Measurements from ENCODE around the gene WNT8B.

The WNT8B gene

DNA sequence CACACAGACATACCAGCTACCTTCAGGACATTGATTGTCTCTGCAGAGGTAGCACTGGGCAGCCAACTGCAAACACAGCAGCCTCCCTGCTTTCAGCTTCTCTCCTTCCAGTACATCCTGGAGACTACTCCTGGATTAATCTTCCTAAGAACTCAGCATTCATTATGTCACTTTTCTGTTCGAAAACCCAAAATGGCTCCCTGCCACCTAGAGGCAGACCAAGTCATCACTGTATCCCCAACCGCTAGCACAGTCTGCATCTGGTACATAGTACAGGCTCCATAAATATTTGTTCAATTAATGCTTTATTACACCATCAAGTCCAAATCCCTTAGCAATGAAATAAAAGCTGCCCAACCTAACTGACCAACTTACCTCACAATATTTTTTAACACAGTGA, 61.8 kb downstream of the WNT8B start:
- TF ChIP-seq, protein P1, sequence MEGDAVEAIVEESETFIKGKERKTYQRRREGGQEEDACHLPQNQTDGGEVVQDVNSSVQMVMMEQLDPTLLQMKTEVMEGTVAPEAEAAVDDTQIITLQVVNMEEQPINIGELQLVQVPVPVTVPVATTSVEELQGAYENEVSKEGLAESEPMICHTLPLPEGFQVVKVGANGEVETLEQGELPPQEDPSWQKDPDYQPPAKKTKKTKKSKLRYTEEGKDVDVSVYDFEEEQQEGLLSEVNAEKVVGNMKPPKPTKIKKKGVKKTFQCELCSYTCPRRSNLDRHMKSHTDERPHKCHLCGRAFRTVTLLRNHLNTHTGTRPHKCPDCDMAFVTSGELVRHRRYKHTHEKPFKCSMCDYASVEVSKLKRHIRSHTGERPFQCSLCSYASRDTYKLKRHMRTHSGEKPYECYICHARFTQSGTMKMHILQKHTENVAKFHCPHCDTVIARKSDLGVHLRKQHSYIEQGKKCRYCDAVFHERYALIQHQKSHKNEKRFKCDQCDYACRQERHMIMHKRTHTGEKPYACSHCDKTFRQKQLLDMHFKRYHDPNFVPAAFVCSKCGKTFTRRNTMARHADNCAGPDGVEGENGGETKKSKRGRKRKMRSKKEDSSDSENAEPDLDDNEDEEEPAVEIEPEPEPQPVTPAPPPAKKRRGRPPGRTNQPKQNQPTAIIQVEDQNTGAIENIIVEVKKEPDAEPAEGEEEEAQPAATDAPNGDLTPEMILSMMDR (conservative IDR thresholded peaks at IDR 0.05; ENCODE audit: low read depth, low read length): no peak
- H3K4me3 ChIP-seq (ENCODE audit: low read length): no peak overlapping the region
- no peak for DNase-seq (ENCODE audit: low read depth)

DNA sequence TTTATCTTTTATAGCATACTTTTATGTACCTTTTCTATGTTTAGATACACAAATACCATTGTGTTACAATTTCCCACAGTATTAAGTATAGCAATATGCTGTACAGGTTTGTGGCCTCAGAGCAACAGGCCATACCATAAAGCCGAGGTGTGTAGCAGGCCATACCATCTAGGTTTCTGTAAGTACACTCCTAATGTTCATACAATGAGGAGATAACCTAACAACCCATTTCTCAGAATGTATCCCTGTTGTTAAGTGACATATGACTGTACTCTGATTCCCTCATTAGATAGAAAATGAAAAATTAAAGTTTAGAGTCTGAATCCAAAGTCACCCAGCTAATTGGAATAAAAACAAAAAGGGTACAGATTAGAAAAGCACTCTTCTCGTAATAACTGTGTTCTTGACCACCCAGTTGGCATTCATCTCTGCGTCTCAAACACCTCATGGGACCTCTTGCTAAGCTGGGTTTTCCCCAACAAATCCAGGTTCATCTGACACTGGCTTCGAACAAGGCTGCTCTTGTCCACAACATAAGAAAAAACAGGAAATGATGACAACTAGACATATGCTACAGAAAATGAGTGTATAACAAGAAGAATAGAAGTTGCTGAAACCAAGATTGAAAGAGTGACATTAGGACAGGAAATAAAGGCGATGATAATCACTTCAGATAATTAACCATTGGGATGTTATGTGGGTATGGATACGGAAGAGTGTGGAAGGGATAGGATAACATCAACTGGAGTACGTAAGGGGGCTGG, 65.5 kb downstream of the WNT8B start:
- peak overlapping the region; percentile 96 for H3K4me3 ChIP-seq (ENCODE audit: low read length)
- TF ChIP-seq, protein P1 (conservative IDR thresholded peaks at IDR 0.05; ENCODE audit: low read depth, low read length): no peak
- no peak for DNase-seq (ENCODE audit: low read depth)

DNA sequence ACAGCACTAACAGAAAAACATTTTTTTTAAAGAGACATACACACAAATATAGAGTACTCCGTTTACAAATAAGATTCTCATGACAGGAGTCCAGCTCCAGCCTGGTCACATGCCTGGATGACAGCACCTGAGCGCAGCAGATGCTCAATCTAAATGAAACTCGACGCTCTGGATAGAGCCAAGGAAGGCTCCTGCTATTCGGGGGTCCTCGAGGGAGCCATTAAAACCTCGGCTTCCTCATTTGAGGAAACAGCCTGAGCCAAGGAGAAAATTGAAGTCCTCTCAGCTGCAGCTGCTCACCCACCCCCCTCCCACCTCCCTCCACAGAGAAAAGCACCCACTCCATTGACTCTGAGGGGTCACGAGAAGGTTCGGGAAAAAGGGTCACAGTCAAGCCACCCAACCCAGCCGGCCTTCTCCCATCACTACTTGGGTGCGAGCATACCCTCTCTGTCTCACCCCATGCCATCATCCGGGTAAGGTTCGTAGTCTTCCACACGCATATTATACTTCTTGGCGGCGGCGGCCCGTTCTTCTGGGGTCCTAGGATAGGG, 66.2 kb downstream of the WNT8B start:
- no peak for DNase-seq (ENCODE audit: low read depth)
- H3K4me3 ChIP-seq (ENCODE audit: low read length): peak overlapping the region; percentile 96
- TF ChIP-seq, protein P1 (conservative IDR thresholded peaks at IDR 0.05; ENCODE audit: low read depth, low read length): no peak

DNA sequence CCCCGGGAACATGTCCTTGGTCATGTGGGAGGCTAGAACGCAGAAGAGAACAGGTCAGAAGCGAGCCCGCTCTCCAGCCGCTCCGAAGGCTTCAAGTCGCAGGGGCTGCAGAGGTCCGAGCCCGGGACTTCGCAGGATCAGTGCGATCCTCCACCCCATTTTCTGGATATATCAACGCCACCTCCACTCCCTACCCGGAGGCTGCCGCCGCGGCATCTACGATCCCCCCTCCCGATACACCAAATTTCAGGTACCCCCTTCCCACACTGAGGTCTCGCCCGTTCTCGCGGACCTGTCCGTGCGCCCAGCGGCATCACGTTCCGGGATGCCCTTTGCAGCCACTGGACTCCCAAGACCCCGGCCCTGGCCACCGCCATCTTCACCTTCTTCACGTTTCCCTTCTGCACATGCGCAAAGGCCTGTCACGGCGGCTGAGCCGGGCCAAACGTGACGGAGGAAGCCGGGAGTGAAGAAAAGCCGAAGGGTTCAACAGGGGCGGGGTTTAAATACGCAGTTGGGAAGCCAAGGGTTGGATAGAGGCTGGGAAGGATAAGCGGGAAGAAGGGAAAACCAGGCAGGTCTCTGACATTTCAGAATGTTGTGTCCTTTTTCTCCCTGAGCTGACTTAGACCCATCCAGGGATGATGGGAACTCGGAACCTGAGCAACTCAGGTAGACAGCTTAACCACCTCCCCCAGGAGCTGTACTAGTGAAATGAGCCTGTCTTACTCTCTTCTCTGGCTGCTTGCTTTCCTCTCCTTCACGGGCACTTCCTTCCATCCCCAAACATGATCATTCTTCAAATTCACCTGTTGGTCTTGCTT, 66.9 kb downstream of the WNT8B start, which contains the start of gene NDUFB8:
NDUFB8 (minus strand) TSS at position 397 of the 824 bp plus-strand sequence; CDS start at position 377, 20 bp downstream.
- peak within 1 kb of the TSS; percentile 96 for H3K4me3 ChIP-seq (ENCODE audit: low read length)
- TF ChIP-seq, protein P1 (conservative IDR thresholded peaks at IDR 0.05; ENCODE audit: low read depth, low read length): no peak
- DNase-seq (ENCODE audit: low read depth): no peak

DNA sequence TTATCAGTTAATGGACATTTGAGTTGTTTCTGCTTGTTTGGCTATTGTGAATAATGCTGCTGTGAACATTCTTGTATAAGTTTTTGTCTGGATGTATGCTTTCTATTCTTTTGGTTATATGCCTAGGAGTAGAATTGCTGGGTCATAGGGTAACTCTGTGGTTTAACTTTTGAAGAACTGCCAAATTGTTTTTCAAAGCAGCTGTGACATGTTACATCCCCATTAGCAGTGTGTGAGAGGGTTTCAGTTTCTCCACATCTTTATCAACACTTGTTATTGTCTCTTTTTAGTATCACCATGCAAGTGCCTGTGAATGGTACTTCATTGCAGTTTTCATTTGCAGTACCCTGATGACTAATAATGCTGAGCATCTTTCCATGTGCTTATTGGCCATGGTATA, 69.0 kb downstream of the WNT8B start:
- TF ChIP-seq, protein P1 (conservative IDR thresholded peaks at IDR 0.05; ENCODE audit: low read depth, low read length): no peak
- no peak for DNase-seq (ENCODE audit: low read depth)
- no peak overlapping the region for H3K4me3 ChIP-seq (ENCODE audit: low read length)
